SK-N-SH treated with all-trans-retinoic acid at 6 μM for 48 hours (cell line): ENCODE results near the gene TSEN34.
"Not testable (repeated sequence)": the region's sequence is repeated elsewhere in the genome, so short reads cannot be mapped to it uniquely, and the experiment has no call there.

Source experiments
- ATAC-seq: fragments of 200-7000 bp; cut with Tn5 transposase; 3 replicates; pipeline ENCODE4 v1.9.1; 2020; ENCODE audit warnings: mild to moderate bottlenecking, moderate library complexity
- ARNTL ChIP-seq: fragments of 450-650 bp; formaldehyde crosslinking; IDR thresholded peaks from 2 replicates; pipeline ENCODE4 v1.5.0; 2020; ENCODE audit warnings: low read depth, mild to moderate bottlenecking, moderate library complexity, borderline replicate concordance
- CREB5 ChIP-seq: fragments of 250-450 bp; sonication (Bioruptor Pico); IDR thresholded peaks from 2 replicates; pipeline ENCODE4 v1.5.1; 2020; ENCODE audit warnings: low read depth, mild to moderate bottlenecking, moderate library complexity
- CSDC2 ChIP-seq: fragments of 250-450 bp; sonication (Bioruptor Pico); IDR thresholded peaks from 2 replicates; pipeline ENCODE4 v1.5.0; 2020; ENCODE audit warnings: mild to moderate bottlenecking, moderate library complexity
- CSRNP3 ChIP-seq: fragments of 250-450 bp; sonication (Bioruptor Pico); IDR thresholded peaks from 2 replicates; pipeline ENCODE4 v1.5.1; 2021; ENCODE audit warnings: mild to moderate bottlenecking, moderate library complexity
- ESRRG ChIP-seq: fragments of 250-450 bp; sonication (Bioruptor Pico); IDR thresholded peaks from 2 replicates; pipeline ENCODE4 v1.6.1; 2021; ENCODE audit warnings: mild to moderate bottlenecking
- GLIS3 ChIP-seq: fragments of 250-450 bp; sonication (Bioruptor Pico); IDR thresholded peaks from 2 replicates; pipeline ENCODE4 v1.5.0; 2020; ENCODE audit warnings: mild to moderate bottlenecking, moderate library complexity
- ISL1 ChIP-seq: fragments of 250-450 bp; sonication (Bioruptor Pico); IDR thresholded peaks from 2 replicates; pipeline ENCODE4 v2.1.2; 2022; ENCODE audit warnings: mild to moderate bottlenecking, moderate library complexity
- OSR1 ChIP-seq: fragments of 250-450 bp; sonication (Bioruptor Pico); IDR thresholded peaks from 2 replicates; pipeline ENCODE4 v1.8.0; 2022; ENCODE audit warnings: moderate library complexity, mild to moderate bottlenecking, inconsistent platforms
- PPARA ChIP-seq: fragments of 250-450 bp; sonication (Bioruptor Pico); IDR thresholded peaks from 2 replicates; pipeline ENCODE4 v1.5.0; 2020; ENCODE audit warnings: mild to moderate bottlenecking, borderline replicate concordance
- RARB ChIP-seq: fragments of 250-450 bp; sonication (Bioruptor Pico); IDR thresholded peaks from 2 replicates; pipeline ENCODE4 v1.8.0; 2021; ENCODE audit warnings: mild to moderate bottlenecking, moderate library complexity
- SNAI2 ChIP-seq: fragments of 250-450 bp; sonication (Bioruptor Pico); IDR thresholded peaks from 2 replicates; pipeline ENCODE4 v1.5.0; 2020; ENCODE audit warnings: mild to moderate bottlenecking, moderate library complexity
- TCF4 ChIP-seq: fragments of 250-450 bp; sonication (Bioruptor Pico); IDR thresholded peaks from 2 replicates; pipeline ENCODE4 v1.8.0; 2021; ENCODE audit warnings: mild to moderate bottlenecking, moderate library complexity, borderline replicate concordance
- TOX ChIP-seq: fragments of 250-450 bp; sonication (Bioruptor Pico); IDR thresholded peaks from 2 replicates; pipeline ENCODE4 v1.8.0; 2021; ENCODE audit warnings: mild to moderate bottlenecking, moderate library complexity, borderline replicate concordance
- ZC3H10 ChIP-seq: fragments of 250-450 bp; sonication (Bioruptor Pico); IDR thresholded peaks from 2 replicates; pipeline ENCODE4 v1.5.1; 2021; ENCODE audit warnings: mild to moderate bottlenecking, moderate library complexity
- ZFP3 ChIP-seq: fragments of 250-450 bp; sonication (Bioruptor Pico); IDR thresholded peaks from 2 replicates; pipeline ENCODE4 v1.5.0; 2020; ENCODE audit warnings: mild to moderate bottlenecking, moderate library complexity
- ZFP30 ChIP-seq: fragments of 450-650 bp; formaldehyde crosslinking; IDR thresholded peaks from 2 replicates; pipeline ENCODE4 v1.5.0; 2022; ENCODE audit warnings: mild to moderate bottlenecking, moderate library complexity
- ZNF565 ChIP-seq: fragments of 450-650 bp; formaldehyde crosslinking; conservative IDR thresholded peaks from 2 replicates; pipeline ENCODE4 v1.5.0; 2020; ENCODE audit warnings: low read depth, mild to moderate bottlenecking, moderate library complexity
- TF ChIP-seq, protein P1 (sequence below): fragments of 250-450 bp; sonication (Bioruptor Pico); IDR thresholded peaks from 2 replicates; pipeline ENCODE4 v1.8.0; 2020; ENCODE audit warnings: mild to moderate bottlenecking, moderate library complexity, borderline replicate concordance
- TF ChIP-seq, protein P2 (sequence below): fragments of 250-450 bp; sonication (Bioruptor Pico); IDR thresholded peaks from 2 replicates; pipeline ENCODE4 v1.8.0; 2021; ENCODE audit warnings: low read depth, mild to moderate bottlenecking, moderate library complexity, borderline replicate concordance

The TSEN34 gene

DNA sequence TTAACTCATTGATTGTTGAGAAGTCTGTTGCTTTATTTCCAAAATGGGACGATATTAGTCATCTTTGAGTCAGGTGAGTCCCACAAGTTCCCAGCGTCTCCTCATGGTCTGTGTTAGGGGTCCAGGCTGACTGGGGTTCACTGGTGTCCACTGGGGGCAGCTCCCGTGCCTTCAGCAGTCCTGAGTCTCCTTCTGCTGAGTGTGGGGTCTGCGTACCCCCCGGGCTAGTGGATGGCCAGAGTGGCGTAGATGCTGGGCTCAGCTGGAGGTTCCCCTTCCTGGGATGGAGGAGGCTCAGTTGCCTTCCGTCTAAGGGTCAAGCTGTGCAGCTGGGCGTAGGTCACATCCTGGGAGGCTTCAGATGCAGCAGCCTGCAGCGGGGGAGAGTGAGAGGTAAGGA is 25.8 kb downstream of the TSEN34 start:
- TF ChIP-seq ZC3H10 (CRISPR knock-in tag): no peak
- no peak for TF ChIP-seq ZFP30 (CRISPR knock-in tag)
- TF ChIP-seq ZNF565: no peak
- TF ChIP-seq PPARA (CRISPR knock-in tag): no peak
- TF ChIP-seq RARB (CRISPR knock-in tag): no peak
- TF ChIP-seq, protein P1, sequence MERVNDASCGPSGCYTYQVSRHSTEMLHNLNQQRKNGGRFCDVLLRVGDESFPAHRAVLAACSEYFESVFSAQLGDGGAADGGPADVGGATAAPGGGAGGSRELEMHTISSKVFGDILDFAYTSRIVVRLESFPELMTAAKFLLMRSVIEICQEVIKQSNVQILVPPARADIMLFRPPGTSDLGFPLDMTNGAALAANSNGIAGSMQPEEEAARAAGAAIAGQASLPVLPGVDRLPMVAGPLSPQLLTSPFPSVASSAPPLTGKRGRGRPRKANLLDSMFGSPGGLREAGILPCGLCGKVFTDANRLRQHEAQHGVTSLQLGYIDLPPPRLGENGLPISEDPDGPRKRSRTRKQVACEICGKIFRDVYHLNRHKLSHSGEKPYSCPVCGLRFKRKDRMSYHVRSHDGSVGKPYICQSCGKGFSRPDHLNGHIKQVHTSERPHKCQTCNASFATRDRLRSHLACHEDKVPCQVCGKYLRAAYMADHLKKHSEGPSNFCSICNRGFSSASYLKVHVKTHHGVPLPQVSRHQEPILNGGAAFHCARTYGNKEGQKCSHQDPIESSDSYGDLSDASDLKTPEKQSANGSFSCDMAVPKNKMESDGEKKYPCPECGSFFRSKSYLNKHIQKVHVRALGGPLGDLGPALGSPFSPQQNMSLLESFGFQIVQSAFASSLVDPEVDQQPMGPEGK: no peak
- TF ChIP-seq GLIS3 (CRISPR knock-in tag): no peak
- TF ChIP-seq TCF4 (CRISPR knock-in tag): no peak
- no peak for TF ChIP-seq CSDC2 (CRISPR knock-in tag)
- TF ChIP-seq CREB5: no peak
- TF ChIP-seq TOX (CRISPR knock-in tag): no peak
- TF ChIP-seq ARNTL: no peak
- no peak for TF ChIP-seq ISL1 (CRISPR knock-in tag)
- no peak for TF ChIP-seq OSR1
- TF ChIP-seq, protein P2, sequence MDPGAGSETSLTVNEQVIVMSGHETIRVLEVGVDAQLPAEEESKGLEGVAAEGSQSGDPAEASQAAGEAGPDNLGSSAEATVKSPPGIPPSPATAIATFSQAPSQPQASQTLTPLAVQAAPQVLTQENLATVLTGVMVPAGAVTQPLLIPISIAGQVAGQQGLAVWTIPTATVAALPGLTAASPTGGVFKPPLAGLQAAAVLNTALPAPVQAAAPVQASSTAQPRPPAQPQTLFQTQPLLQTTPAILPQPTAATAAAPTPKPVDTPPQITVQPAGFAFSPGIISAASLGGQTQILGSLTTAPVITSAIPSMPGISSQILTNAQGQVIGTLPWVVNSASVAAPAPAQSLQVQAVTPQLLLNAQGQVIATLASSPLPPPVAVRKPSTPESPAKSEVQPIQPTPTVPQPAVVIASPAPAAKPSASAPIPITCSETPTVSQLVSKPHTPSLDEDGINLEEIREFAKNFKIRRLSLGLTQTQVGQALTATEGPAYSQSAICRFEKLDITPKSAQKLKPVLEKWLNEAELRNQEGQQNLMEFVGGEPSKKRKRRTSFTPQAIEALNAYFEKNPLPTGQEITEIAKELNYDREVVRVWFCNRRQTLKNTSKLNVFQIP (CRISPR knock-in tag): no peak
- TF ChIP-seq SNAI2: no peak
- no peak for TF ChIP-seq ZFP3
- TF ChIP-seq CSRNP3 (CRISPR knock-in tag): no peak
- no peak for ATAC-seq

- ATAC-seq: not testable (repeated sequence)
These were observed 26.6 kb downstream of the TSEN34 start for GRCh38 chr19:54217517-54218247.

- ATAC-seq: no peak
- TF ChIP-seq ZC3H10 (CRISPR knock-in tag) (no peak), ZFP30 (CRISPR knock-in tag) (no peak), PPARA (CRISPR knock-in tag) (no peak), CREB5 (no peak), ESRRG (CRISPR knock-in tag) (no peak), CSRNP3 (CRISPR knock-in tag) (no peak), OSR1 (no peak), ISL1 (CRISPR knock-in tag) (no peak)
- TF ChIP-seq, protein P2 (CRISPR knock-in tag): no peak
These were observed 27.2 kb downstream of the TSEN34 start for GRCh38 chr19:54218259-54218658.
